Fibroblast of villous mesenchyme (primary cell): Measurements from ENCODE around the gene COLEC11. TPM values are rescaled to one million over a fixed set of nuclear protein-coding genes. Genes with fewer than 3 reads are reported as not detected.

Experiments
- DNase-seq: peaks from one replicate; pipeline ENCODE4 v3.0.0-alpha.2; 2010; ENCODE audit warnings: low read depth
- H3K4me3 ChIP-seq: 2 replicates; pipeline ENCODE4 v1.5.1; 2011; ENCODE audit warnings: low read depth, mild to moderate bottlenecking, low read length
- total RNA-seq: library from RNA; depleted of rRNA; stranded (reverse); fragments of >200 nt; gene quantifications from 2 replicates; pipeline ENCODE4 v1.2.3, GENCODE V29; 2012
- TF ChIP-seq, protein P1 (sequence below): IDR thresholded peaks from 2 replicates; pipeline ENCODE4 v1.5.1; 2012; ENCODE audit warnings: low read depth, mild to moderate bottlenecking, low read length; ENCODE audit not compliant: insufficient read depth

The COLEC11 gene
- total RNA-seq, 1 donor, result 0.43 TPM

- no peak for DNase-seq
- H3K4me3 ChIP-seq, result no peak overlapping the region
- TF ChIP-seq, protein P1, sequence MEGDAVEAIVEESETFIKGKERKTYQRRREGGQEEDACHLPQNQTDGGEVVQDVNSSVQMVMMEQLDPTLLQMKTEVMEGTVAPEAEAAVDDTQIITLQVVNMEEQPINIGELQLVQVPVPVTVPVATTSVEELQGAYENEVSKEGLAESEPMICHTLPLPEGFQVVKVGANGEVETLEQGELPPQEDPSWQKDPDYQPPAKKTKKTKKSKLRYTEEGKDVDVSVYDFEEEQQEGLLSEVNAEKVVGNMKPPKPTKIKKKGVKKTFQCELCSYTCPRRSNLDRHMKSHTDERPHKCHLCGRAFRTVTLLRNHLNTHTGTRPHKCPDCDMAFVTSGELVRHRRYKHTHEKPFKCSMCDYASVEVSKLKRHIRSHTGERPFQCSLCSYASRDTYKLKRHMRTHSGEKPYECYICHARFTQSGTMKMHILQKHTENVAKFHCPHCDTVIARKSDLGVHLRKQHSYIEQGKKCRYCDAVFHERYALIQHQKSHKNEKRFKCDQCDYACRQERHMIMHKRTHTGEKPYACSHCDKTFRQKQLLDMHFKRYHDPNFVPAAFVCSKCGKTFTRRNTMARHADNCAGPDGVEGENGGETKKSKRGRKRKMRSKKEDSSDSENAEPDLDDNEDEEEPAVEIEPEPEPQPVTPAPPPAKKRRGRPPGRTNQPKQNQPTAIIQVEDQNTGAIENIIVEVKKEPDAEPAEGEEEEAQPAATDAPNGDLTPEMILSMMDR, result no peak
Observed at GRCh38 chr2:3627500-3628100, 32.7 kb downstream of the COLEC11 start.

- no peak overlapping the region for H3K4me3 ChIP-seq
- TF ChIP-seq, protein P1, result no peak
- no peak for DNase-seq
Observed at GRCh38 chr2:3628241-3628679, 33.3 kb downstream of the COLEC11 start.

- TF ChIP-seq, protein P1, result no peak
- no peak for DNase-seq
Observed at GRCh38 chr2:3628800-3629199, 33.9 kb downstream of the COLEC11 start.

DNA sequence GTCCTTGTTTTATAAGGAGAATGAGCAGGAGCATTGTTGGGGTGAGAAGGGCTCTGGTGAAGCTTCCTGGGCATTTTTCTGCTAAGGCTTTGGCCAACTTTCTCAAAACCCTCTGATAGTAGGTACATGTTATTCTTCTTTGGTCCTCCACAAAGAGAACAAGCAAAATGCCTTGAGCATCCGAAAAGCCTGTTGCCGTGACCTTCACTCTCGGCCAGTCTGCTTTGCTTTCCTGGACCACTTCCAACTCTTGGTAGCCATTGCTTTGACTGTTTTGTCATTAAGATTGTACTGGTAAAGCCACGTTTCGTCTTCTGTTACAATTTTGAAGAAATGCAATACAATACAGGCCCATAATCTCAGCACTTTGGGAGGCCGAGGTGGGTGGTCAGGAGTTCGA lies 35.7 kb downstream of the COLEC11 start:
- no peak overlapping the region for H3K4me3 ChIP-seq
- no peak for DNase-seq
- TF ChIP-seq, protein P1, result no peak

More at GRCh38 chr2:3628800-3629199, 33.9 kb downstream of the COLEC11 start:
- no peak overlapping the region for H3K4me3 ChIP-seq

GRCh38 chr2:3631161-3631850 lies 36.4 kb downstream of the COLEC11 start:
- H3K4me3 ChIP-seq, result no peak overlapping the region
- DNase-seq, result no peak
- TF ChIP-seq, protein P1, result no peak

- TF ChIP-seq, protein P1, result no peak
- H3K4me3 ChIP-seq, result no peak overlapping the region
- DNase-seq, result no peak
Observed at GRCh38 chr2:3631851-3632659, 37.1 kb downstream of the COLEC11 start.
